ENCODE data around the gene FAM117B. TPM values are rescaled to one million over a fixed set of nuclear protein-coding genes. Genes with fewer than 3 reads are reported as not detected.

The FAM117B gene
- total RNA-seq, 2 experiments from 2014 or later: 17.2 to 19.4 TPM

DNA sequence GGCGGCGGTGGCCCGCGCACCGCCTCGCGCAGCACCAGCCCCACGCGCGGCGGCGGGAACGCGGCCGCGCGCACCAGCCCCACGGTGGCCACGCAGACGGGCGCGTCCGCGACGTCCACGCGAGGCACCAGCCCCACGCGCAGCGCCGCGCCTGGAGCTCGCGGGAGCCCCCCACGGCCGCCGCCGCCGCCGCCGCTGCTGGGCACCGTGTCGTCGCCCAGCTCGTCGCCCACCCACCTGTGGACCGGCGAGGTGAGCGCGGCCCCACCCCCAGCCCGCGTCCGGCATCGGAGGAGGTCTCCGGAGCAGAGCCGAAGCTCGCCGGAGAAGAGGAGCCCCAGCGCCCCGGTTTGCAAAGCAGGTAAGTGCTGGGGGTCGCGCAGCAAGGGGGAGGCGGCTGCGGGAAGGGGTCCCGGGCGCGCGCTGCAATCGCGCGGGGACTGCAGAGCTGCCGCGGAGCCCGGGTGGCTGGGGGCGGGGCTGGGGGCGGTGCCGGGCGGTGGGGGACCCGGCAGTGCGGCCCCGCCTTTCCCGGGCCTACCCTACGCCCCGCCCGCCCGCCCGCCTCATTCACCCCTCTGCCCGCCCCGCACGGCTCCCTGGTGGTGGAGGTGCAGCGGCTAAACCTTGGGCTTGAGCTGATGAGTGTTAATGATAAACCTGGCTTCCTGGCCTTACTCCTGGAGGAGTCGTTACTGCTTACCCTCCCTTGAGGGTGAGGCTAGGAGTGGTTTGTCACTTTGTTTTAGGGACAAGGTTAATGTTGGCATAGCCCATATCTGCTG is 851 bp downstream of the FAM117B start:
- peak overlapping the region; percentile 93 for H3K4me3 Mint-ChIP-seq
- DNase-seq (peak; percentile 86), ATAC-seq (peak; percentile 58)
- peak overlapping the region; percentile 97 for H3K27ac Mint-ChIP-seq
- TF ChIP-seq, protein P1, sequence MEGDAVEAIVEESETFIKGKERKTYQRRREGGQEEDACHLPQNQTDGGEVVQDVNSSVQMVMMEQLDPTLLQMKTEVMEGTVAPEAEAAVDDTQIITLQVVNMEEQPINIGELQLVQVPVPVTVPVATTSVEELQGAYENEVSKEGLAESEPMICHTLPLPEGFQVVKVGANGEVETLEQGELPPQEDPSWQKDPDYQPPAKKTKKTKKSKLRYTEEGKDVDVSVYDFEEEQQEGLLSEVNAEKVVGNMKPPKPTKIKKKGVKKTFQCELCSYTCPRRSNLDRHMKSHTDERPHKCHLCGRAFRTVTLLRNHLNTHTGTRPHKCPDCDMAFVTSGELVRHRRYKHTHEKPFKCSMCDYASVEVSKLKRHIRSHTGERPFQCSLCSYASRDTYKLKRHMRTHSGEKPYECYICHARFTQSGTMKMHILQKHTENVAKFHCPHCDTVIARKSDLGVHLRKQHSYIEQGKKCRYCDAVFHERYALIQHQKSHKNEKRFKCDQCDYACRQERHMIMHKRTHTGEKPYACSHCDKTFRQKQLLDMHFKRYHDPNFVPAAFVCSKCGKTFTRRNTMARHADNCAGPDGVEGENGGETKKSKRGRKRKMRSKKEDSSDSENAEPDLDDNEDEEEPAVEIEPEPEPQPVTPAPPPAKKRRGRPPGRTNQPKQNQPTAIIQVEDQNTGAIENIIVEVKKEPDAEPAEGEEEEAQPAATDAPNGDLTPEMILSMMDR (IDR thresholded peaks at IDR 0.05): no peak
- peaks cover 46% of the 10 kb centered on the region for H3K4me1 Mint-ChIP-seq (ENCODE audit: low read depth)
- ChIA-PET CTCF (interaction anchor here (0.8 to 4.7 kb wide), 7 partner anchors 12 to 235 kb away, joined by 3 to 15 read pairs (median 6); no protein-coding TSS in a partner anchor), POLR2A (interaction anchor here (0.7 to 4.3 kb wide), 18 partner anchors 8 to 1101 kb away, joined by 3 to 32 read pairs (median 4); partner anchors contain the start of gene CYP20A1)
- no peaks in the 10 kb centered on the region for H3K27me3 Mint-ChIP-seq
- intact Hi-C loops (cut with micrococcal nuclease): loop anchor here (10.0 kb wide), 1 partner anchor 69 kb away; no protein-coding TSS in a partner anchor
- no peaks in the 10 kb centered on the region for H3K9me3 Mint-ChIP-seq
- peaks cover 14% of the 10 kb centered on the region for H3K36me3 Mint-ChIP-seq (ENCODE audit: low read depth)

DNA sequence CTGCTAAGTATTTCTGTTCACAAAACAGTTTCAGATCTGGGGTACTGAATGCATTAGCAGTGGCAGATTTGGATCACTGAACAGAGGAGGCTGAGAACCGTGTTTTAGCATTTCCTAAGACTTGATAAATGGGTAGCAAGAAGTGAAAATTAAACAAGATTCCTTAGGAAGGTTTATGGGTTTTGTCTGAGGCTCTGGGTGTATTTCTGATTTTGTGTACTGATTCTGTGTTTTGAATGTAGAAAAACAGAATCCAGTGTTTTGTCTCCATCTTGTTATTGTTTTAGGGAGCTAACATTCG is 1.4 kb downstream of the FAM117B start:
- Mint-ChIP-seq H3K4me1 (ENCODE audit: low read depth) (peaks cover 49% of the 10 kb centered on the region), H3K9me3 (no peaks in the 10 kb centered on the region), H3K27ac (peak overlapping the region; percentile 92), H3K4me3 (peak overlapping the region; percentile 81), H3K36me3 (ENCODE audit: low read depth) (peaks cover 14% of the 10 kb centered on the region), H3K27me3 (no peaks in the 10 kb centered on the region)
- ATAC-seq (peak; percentile 0), DNase-seq (no peak)
- ChIA-PET POLR2A (interaction anchor here (0.7 to 4.3 kb wide), 11 partner anchors 8 to 1100 kb away, joined by 3 to 32 read pairs (median 4); partner anchors contain the start of gene CYP20A1), CTCF (interaction anchor here (1.1 to 4.7 kb wide), 5 partner anchors 12 to 234 kb away, joined by 4 to 15 read pairs (median 6); no protein-coding TSS in a partner anchor)
- TF ChIP-seq, protein P1 (IDR thresholded peaks at IDR 0.05): no peak
- intact Hi-C loops (cut with micrococcal nuclease): loop anchor here (10.0 kb wide), 1 partner anchor 69 kb away; no protein-coding TSS in a partner anchor

DNA sequence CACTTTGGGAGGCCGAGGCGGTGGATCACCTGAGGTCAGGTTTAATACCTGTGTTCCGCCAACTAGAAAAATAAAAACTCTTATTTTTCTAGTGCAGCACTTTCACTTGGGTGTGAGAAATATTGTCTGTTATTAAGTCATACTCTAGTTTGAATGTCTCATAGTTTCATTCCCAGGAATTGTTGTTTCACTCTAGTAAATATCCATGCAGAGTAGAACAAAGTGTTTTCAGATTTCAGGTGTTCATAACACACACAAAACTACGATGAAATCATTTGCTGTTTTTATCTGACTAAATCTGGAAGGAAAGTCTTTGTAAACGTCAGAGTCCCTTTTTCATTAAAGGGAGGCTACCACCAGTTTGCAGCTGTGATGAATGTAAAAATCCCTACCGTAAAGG is 4.0 kb downstream of the FAM117B start:
- intact Hi-C loops (cut with micrococcal nuclease): loop anchor here (10.0 kb wide), 1 partner anchor 66 kb away; no protein-coding TSS in a partner anchor
- Mint-ChIP-seq H3K4me3 (peak overlapping the region; percentile 81), H3K4me1 (ENCODE audit: low read depth) (peaks cover 41% of the 10 kb centered on the region), H3K9me3 (no peaks in the 10 kb centered on the region), H3K27me3 (no peaks in the 10 kb centered on the region), H3K36me3 (ENCODE audit: low read depth) (peaks cover 13% of the 10 kb centered on the region), H3K27ac (peak overlapping the region; percentile 93)
- ATAC-seq (no peak), DNase-seq (no peak)
- TF ChIP-seq, protein P1 (IDR thresholded peaks at IDR 0.05): no peak
- ChIA-PET CTCF (interaction anchor here (1.0 to 4.7 kb wide), 4 partner anchors 9 to 50 kb away, joined by 3 to 15 read pairs (median 10); no protein-coding TSS in a partner anchor), POLR2A (interaction anchor here (1.0 to 1.6 kb wide), 3 partner anchors 40 to 79 kb away, joined by 3 to 4 read pairs (median 3); no protein-coding TSS in a partner anchor)

- peak overlapping the region; percentile 81 for H3K4me3 Mint-ChIP-seq
- TF ChIP-seq, protein P1 (IDR thresholded peaks at IDR 0.05): no peak
- no peaks in the 10 kb centered on the region for H3K9me3 Mint-ChIP-seq
- ChIA-PET POLR2A (interaction anchor here (1.0 kb wide), 2 partner anchors 40 to 79 kb away, joined by 3 to 4 read pairs; no protein-coding TSS in a partner anchor), CTCF (interaction anchor here (4.7 kb wide), 1 partner anchor 8 kb away, joined by 15 read pairs; no protein-coding TSS in a partner anchor)
- peak overlapping the region; percentile 93 for H3K27ac Mint-ChIP-seq
- ATAC-seq (no peak), DNase-seq (no peak)
- peaks cover 37% of the 10 kb centered on the region for H3K4me1 Mint-ChIP-seq (ENCODE audit: low read depth)
- intact Hi-C loops (cut with micrococcal nuclease): loop anchor here (10.0 kb wide), 1 partner anchor 66 kb away; no protein-coding TSS in a partner anchor
- H3K36me3 Mint-ChIP-seq (ENCODE audit: low read depth): peaks cover 12% of the 10 kb centered on the region
- H3K27me3 Mint-ChIP-seq: no peaks in the 10 kb centered on the region
Measured at GRCh38 chr2:202639231-202639630, 4.5 kb downstream of the FAM117B start.

Measured in activated CD8-positive, alpha-beta T cell treated with anti-CD3 and anti-CD28 coated beads for 36 hours (primary cell).